Panc1 (cell line): ENCODE results near the gene CTBP1. TPM values are rescaled to one million over a fixed set of nuclear protein-coding genes. Genes with fewer than 3 reads are reported as not detected.

Experiments
- ATAC-seq: fragments of 200-7000 bp; cut with Tn5 transposase; 2 replicates; pipeline ENCODE4 v1.9.1; 2020; ENCODE audit warnings: mild to moderate bottlenecking, moderate library complexity
- BruUV-seq: library from RNA; stranded (reverse); fragments of 400-500 nt; replicated peaks from 2 replicates; lab custom pipeline; 2021; lab: Mats Ljungman, UMichigan
- CTCF ChIA-PET: fragments of 300-600 bp; sonication (Branson Sonifier 250); formaldehyde crosslinking; loops from one replicate; lab custom pipeline; 2022; ENCODE audit warnings: antibody characterized with exemption; lab: Charles Lee
- POLR2A ChIA-PET: fragments of 300-600 bp; sonication (Branson Sonifier 250); formaldehyde crosslinking; loops from one replicate; lab custom pipeline; 2022; ENCODE audit warnings: antibody characterized with exemption; lab: Charles Lee
- DNase-seq: peaks from one replicate; pipeline ENCODE4 v3.0.0-alpha.2; 2010; ENCODE audit warnings: low read depth, low spot score
- H3K27ac ChIP-seq: 2 replicates; pipeline ENCODE4 v1.5.1; 2011; ENCODE audit warnings: mild to moderate bottlenecking, low read length, inconsistent platforms
- H3K27me3 ChIP-seq: fragments of 200-500 bp; sonication (Bioruptor generic); 2 replicates; pipeline ENCODE4 v1.6.0; 2014; ENCODE audit warnings: low read length, inconsistent platforms; ENCODE audit not compliant: control insufficient read depth, insufficient read depth
- H3K36me3 ChIP-seq: fragments of 200-500 bp; sonication (Bioruptor generic); 2 replicates; pipeline ENCODE4 v1.5.1; 2014; ENCODE audit warnings: inconsistent platforms, mild to moderate bottlenecking, low read length, moderate library complexity; ENCODE audit not compliant: control insufficient read depth, insufficient read depth
- H3K4me1 ChIP-seq: 2 replicates; pipeline ENCODE4 v1.5.1; 2011; ENCODE audit warnings: inconsistent platforms, mild to moderate bottlenecking, low read length, moderate library complexity; ENCODE audit not compliant: control insufficient read depth, insufficient read depth
- H3K4me3 ChIP-seq, 2 experiments: 2 replicates each; pipeline ENCODE4 v1.5.1; 2011 to 2012; ENCODE audit warnings: low read depth in 2 of 2, low read length in 2 of 2, mild to moderate bottlenecking in 2 of 2, inconsistent platforms in 1 of 2, moderate library complexity in 1 of 2
- H3K9me3 ChIP-seq: fragments of 200-500 bp; sonication (Bioruptor generic); 2 replicates; pipeline ENCODE4 v1.5.1; 2014; ENCODE audit warnings: low read depth, mild to moderate bottlenecking, inconsistent platforms, low read length, moderate library complexity; ENCODE audit not compliant: control insufficient read depth, insufficient read depth
- POLR2AphosphoS5 ChIP-seq: IDR thresholded peaks from 2 replicates; pipeline ENCODE4 v1.6.1; 2012; ENCODE audit warnings: mild to moderate bottlenecking, low read depth, low read length, moderate library complexity
- SIN3A ChIP-seq: IDR thresholded peaks from 2 replicates; pipeline ENCODE4 v1.6.1; 2012; ENCODE audit warnings: low read depth, mild to moderate bottlenecking, low read length, moderate library complexity, borderline replicate concordance; ENCODE audit not compliant: insufficient read depth
- TCF7L2 ChIP-seq: IDR thresholded peaks from 2 replicates; pipeline ENCODE4 v1.6.1; 2011; ENCODE audit warnings: mild to moderate bottlenecking, low read depth, low read length, inconsistent platforms
- in situ Hi-C: cut with HindIII; loops from 2 replicates; pipeline ENCODE4 v1.10.0; 2016; ENCODE audit warnings: low sequenced_read_pairs, low pct_unique_long_range_greater_than_20kb
- intact Hi-C: fragments of 100-400 bp; cut with micrococcal nuclease; formaldehyde crosslinking; loops from one replicate; pipeline ENCODE4 v1.10.0; 2022; ENCODE audit not compliant: unreplicated experiment
- total RNA-seq: library from RNA; stranded (reverse); gene quantifications from one replicate; pipeline ENCODE4 v1.2.1, GENCODE V29; 2021; ENCODE audit not compliant: unreplicated experiment
- TF ChIP-seq, protein P1 (sequence below), 2 experiments: IDR thresholded peaks; 2 replicates each; pipeline ENCODE4 v1.6.1; 2011 to 2012; ENCODE audit warnings: low read depth in 2 of 2, control low read depth in 1 of 2, low read length in 1 of 2, mild to moderate bottlenecking in 1 of 2, moderate library complexity in 1 of 2; ENCODE audit not compliant: insufficient read depth in 1 of 2
- TF ChIP-seq, protein P2 (sequence below): fragments of 450-650 bp; IDR thresholded peaks from 2 replicates; pipeline ENCODE4 v1.5.1; 2017; ENCODE audit warnings: mild to moderate bottlenecking

The CTBP1 gene
- total RNA-seq, 1 experiment from 2014 or later = 157 TPM

DNA sequence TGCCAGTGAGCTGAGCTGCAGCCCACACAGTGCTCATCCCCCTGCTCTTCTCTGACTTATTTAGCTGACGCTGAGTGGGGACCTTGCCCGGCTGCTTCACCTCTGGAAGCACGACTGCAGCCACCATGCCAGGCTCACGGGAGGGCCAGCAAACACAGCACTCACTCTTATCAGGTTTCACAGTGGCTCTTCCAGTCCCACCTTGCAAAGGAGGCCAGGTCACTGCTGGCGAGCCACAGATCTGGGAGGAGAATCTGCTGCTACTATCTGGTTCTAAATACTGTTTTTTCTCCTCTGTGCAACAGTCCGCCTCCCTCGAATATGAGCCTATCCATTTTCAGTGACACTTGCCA lies 69.9 kb downstream of the CTBP1 start:
- in situ Hi-C loops = no loop called here
- H3K4me3 ChIP-seq = no peak overlapping the region
- ChIA-PET CTCF (no interaction called here), POLR2A (no interaction called here)
- DNase-seq = no peak
- H3K9me3 ChIP-seq = peaks cover 12% of the 10 kb centered on the region
- BruUV-seq = no TSS peak
- H3K27ac ChIP-seq = no peak overlapping the region
- no peaks in the 10 kb centered on the region for H3K36me3 ChIP-seq
- no peak for ATAC-seq
- H3K4me1 ChIP-seq = no peaks in the 10 kb centered on the region
- TF ChIP-seq, protein P1, sequence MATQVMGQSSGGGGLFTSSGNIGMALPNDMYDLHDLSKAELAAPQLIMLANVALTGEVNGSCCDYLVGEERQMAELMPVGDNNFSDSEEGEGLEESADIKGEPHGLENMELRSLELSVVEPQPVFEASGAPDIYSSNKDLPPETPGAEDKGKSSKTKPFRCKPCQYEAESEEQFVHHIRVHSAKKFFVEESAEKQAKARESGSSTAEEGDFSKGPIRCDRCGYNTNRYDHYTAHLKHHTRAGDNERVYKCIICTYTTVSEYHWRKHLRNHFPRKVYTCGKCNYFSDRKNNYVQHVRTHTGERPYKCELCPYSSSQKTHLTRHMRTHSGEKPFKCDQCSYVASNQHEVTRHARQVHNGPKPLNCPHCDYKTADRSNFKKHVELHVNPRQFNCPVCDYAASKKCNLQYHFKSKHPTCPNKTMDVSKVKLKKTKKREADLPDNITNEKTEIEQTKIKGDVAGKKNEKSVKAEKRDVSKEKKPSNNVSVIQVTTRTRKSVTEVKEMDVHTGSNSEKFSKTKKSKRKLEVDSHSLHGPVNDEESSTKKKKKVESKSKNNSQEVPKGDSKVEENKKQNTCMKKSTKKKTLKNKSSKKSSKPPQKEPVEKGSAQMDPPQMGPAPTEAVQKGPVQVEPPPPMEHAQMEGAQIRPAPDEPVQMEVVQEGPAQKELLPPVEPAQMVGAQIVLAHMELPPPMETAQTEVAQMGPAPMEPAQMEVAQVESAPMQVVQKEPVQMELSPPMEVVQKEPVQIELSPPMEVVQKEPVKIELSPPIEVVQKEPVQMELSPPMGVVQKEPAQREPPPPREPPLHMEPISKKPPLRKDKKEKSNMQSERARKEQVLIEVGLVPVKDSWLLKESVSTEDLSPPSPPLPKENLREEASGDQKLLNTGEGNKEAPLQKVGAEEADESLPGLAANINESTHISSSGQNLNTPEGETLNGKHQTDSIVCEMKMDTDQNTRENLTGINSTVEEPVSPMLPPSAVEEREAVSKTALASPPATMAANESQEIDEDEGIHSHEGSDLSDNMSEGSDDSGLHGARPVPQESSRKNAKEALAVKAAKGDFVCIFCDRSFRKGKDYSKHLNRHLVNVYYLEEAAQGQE (IDR thresholded peaks at IDR 0.05; ENCODE audit: insufficient read depth in 1 of 2, low read depth in 2 of 2, low read length in 1 of 2) = no peak
- TF ChIP-seq TCF7L2 (no peak), POLR2AphosphoS5 (no peak), SIN3A (no peak)
- TF ChIP-seq, protein P2, sequence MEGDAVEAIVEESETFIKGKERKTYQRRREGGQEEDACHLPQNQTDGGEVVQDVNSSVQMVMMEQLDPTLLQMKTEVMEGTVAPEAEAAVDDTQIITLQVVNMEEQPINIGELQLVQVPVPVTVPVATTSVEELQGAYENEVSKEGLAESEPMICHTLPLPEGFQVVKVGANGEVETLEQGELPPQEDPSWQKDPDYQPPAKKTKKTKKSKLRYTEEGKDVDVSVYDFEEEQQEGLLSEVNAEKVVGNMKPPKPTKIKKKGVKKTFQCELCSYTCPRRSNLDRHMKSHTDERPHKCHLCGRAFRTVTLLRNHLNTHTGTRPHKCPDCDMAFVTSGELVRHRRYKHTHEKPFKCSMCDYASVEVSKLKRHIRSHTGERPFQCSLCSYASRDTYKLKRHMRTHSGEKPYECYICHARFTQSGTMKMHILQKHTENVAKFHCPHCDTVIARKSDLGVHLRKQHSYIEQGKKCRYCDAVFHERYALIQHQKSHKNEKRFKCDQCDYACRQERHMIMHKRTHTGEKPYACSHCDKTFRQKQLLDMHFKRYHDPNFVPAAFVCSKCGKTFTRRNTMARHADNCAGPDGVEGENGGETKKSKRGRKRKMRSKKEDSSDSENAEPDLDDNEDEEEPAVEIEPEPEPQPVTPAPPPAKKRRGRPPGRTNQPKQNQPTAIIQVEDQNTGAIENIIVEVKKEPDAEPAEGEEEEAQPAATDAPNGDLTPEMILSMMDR = no peak
- intact Hi-C loops = no loop called here
- no peaks in the 10 kb centered on the region for H3K27me3 ChIP-seq

DNA sequence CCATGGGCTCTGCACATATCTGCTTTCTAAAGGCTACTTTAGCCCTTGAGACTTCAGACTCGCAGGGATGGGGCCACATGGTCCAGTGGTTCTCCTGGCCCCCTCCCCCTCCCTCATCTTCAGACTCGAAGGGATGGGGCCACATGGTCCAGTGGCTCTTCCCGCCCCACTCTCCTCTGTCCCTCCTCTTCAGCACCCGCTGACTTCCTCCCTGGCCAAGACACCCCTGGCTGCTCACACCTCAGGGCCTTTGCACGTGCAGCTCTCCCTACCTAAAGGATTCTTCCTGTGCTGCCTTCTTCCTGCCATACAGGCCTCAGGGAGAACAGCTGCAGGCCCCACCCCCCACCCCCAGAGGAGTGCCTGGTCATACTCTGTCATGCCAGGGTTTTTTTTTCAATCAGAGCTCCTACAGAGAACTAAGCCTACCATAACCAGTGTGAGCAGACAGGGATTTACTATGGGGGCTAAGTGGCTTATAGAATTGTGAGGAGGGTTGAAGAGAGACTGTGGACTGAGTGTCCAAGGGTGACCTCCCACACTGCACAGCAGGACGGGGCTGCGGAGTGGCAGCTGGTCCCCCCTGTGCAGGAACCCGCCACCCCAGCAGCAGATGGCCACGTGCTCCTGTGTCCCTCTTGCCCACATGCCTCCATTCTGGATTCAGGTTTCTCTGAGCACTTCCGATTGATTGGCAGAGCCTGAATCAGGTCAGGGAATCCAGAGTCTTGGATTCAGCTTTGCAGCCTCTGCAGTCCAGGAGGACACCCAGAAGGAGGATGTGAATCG lies 70.4 kb downstream of the CTBP1 start:
- DNase-seq (no peak), ATAC-seq (no peak)
- ChIA-PET CTCF (no interaction called here), POLR2A (no interaction called here)
- intact Hi-C loops (no loop called here), in situ Hi-C loops (no loop called here)
- TF ChIP-seq, protein P1 (IDR thresholded peaks at IDR 0.05; ENCODE audit: insufficient read depth in 1 of 2, low read depth in 2 of 2, low read length in 1 of 2) = no peak
- TF ChIP-seq SIN3A (no peak), POLR2AphosphoS5 (no peak), TCF7L2 (no peak)
- no peaks in the 10 kb centered on the region for H3K27me3 ChIP-seq
- no peaks in the 10 kb centered on the region for H3K36me3 ChIP-seq
- no peaks in the 10 kb centered on the region for H3K4me1 ChIP-seq
- BruUV-seq = no TSS peak
- peaks cover 12% of the 10 kb centered on the region for H3K9me3 ChIP-seq
- no peak overlapping the region for H3K27ac ChIP-seq
- H3K4me3 ChIP-seq = no peak overlapping the region
